Adrenal gland (tissue), 5 donors: ENCODE measurements around the gene ISCA2.

ENCODE experiments used
- POLR2A ChIP-seq, 2 donors: fragments of 450-650 bp; IDR thresholded peaks; one replicate each; pipeline ENCODE4 v1.6.1; 2017; ENCODE audit warnings: antibody characterized with exemption in 2 of 2, mild to moderate bottlenecking in 2 of 2, moderate library complexity in 1 of 2
- TF ChIP-seq, protein P1 (sequence below), 6 experiments: fragments of 450-650 bp in 4 of 6; fragments of 200-600 bp in 2 of 6; sonication (generic) in 1 of 6; IDR thresholded peaks; 1 replicate in 5 of 6; 2 replicates in 1 of 6; pipeline versions ENCODE4 v1.5.1 to v1.8.0; 2016 to 2021; ENCODE audit warnings: antibody characterized with exemption in 6 of 6, mild to moderate bottlenecking in 2 of 6, moderate library complexity in 1 of 6
- donor health status: DM: no; HTN: no; CAD: no.

DNA sequence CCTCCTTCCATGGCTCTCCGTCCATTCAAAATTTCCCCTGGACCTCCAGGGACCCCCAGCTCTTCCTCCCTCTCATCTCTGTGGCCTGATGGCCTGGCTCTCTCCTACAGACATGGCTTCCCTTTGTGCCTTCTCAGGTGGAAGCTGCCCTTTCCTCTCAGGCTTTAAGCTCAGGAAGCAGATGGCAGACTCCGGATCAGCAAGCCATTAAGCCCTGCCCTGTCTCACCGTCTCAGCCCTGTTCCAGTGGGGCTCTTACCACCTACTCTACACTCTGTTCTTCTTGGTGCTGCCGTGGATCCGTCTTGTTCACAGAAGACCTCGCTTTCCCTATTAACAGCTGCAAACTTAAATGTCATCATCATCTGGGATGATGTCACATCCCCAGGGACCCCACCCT, 33.6 kb upstream of the ISCA2 start:
- TF ChIP-seq, protein P1, sequence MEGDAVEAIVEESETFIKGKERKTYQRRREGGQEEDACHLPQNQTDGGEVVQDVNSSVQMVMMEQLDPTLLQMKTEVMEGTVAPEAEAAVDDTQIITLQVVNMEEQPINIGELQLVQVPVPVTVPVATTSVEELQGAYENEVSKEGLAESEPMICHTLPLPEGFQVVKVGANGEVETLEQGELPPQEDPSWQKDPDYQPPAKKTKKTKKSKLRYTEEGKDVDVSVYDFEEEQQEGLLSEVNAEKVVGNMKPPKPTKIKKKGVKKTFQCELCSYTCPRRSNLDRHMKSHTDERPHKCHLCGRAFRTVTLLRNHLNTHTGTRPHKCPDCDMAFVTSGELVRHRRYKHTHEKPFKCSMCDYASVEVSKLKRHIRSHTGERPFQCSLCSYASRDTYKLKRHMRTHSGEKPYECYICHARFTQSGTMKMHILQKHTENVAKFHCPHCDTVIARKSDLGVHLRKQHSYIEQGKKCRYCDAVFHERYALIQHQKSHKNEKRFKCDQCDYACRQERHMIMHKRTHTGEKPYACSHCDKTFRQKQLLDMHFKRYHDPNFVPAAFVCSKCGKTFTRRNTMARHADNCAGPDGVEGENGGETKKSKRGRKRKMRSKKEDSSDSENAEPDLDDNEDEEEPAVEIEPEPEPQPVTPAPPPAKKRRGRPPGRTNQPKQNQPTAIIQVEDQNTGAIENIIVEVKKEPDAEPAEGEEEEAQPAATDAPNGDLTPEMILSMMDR (IDR thresholded peaks at IDR 0.05) = no peak
- TF ChIP-seq POLR2A (IDR thresholded peaks at IDR 0.05) = no peak
